ENCODE data around the gene EDIL3. TPM values are rescaled to one million over a fixed set of nuclear protein-coding genes. Genes with fewer than 3 reads are reported as not detected.

The EDIL3 gene
- total and polyA plus RNA-seq, 2 donors (not counting 3 experiments of a cell fraction or from before 2014, with no cell fraction given) = 9.1 to 28.8 TPM

GRCh38 chr5:84227236-84227635, 157.4 kb downstream of the EDIL3 start:
- Histone ChIP-seq H3K9me3 (replicated peaks; ENCODE audit: control insufficient read depth, insufficient read depth, low read length) (no peaks in the 10 kb centered on the region), H3K27me3 (ENCODE audit: control insufficient read depth in 2 of 2, insufficient read depth in 2 of 2, low read length in 2 of 2) (no peaks in the 10 kb centered on the region), H3K9me1 (replicated peaks; ENCODE audit: control insufficient read depth, extremely low read depth, insufficient read depth, low read length) (no peaks in the 10 kb centered on the region), H2AFZ (ENCODE audit: low read depth, low read length) (no peak overlapping the region), H3K4me1 (ENCODE audit: control insufficient read depth, extremely low read depth, insufficient read depth, low read length) (no peaks in the 10 kb centered on the region), H4K20me1 (replicated peaks; ENCODE audit: control insufficient read depth, extremely low read depth, insufficient read depth, low read length) (no peaks in the 10 kb centered on the region), H3K79me2 (ENCODE audit: control insufficient read depth, insufficient read depth, low read length) (no peaks in the 10 kb centered on the region), H3K36me3 (ENCODE audit: control insufficient read depth in 2 of 2, extremely low read depth in 1 of 2, insufficient read depth in 2 of 2, low read length in 2 of 2) (no peaks in the 10 kb centered on the region), H3K4me2 (ENCODE audit: insufficient read depth, low read length) (no peak overlapping the region), H3K9ac (replicated peaks; ENCODE audit: extremely low read depth, insufficient read depth, low read length) (no peak overlapping the region), H3K4me3 (replicated peaks in 1 of 3; ENCODE audit: insufficient read depth in 1 of 3, low read depth in 1 of 3, low read length in 3 of 3) (no peak overlapping the region), H3K27ac (ENCODE audit: insufficient read depth, low read depth, low read length) (no peak overlapping the region)
- no peak for FAIRE-seq
- TF ChIP-seq POLR2AphosphoS5 (IDR thresholded peaks at IDR 0.05; ENCODE audit: insufficient read depth, low read depth, low read length) (no peak), POLR2A (IDR thresholded peaks at IDR 0.05; ENCODE audit: low read depth, low read length) (no peak), FOS (IDR thresholded peaks at IDR 0.05; ENCODE audit: borderline replicate concordance, insufficient read depth, low read length) (no peak), JUN (IDR thresholded peaks at IDR 0.05; ENCODE audit: borderline replicate concordance, insufficient read depth, insufficient read length, low read depth) (no peak), MYC (IDR thresholded peaks at IDR 0.05; ENCODE audit: low read depth, low read length) (no peak), GATA2 (IDR thresholded peaks at IDR 0.05; ENCODE audit: insufficient read depth, insufficient read length, low read depth, low read length) (no peak), EZH2 (IDR thresholded peaks at IDR 0.05; ENCODE audit: borderline replicate concordance, low read depth, low read length, severe bottlenecking) (no peak), CTCF (IDR thresholded peaks at IDR 0.05; ENCODE audit: extremely low read depth in 1 of 2, insufficient read depth in 1 of 2, low read depth in 1 of 2, low read length in 2 of 2) (no peak), MAX (IDR thresholded peaks at IDR 0.05; ENCODE audit: insufficient read depth, insufficient read length) (no peak)
- intact Hi-C loops (cut with micrococcal nuclease) = no loop called here
- ChIA-PET CTCF (no interaction called here), POLR2A (no interaction called here)
- no TSS peak for BruUV-seq (replicated peaks)
- dilution Hi-C loops (cut with MboI; ENCODE audit: extremely low pct_ligation_motif_present, low sequenced_read_pairs) = no loop called here
- no peak for DNase-seq (ENCODE audit: low read depth, low spot score)
